ENCODE results near the gene CRELD2. TPM values are rescaled to one million over a fixed set of nuclear protein-coding genes. Genes with fewer than 3 reads are reported as not detected.

Gene CRELD2
- total RNA-seq, 1 donor from 2014 or later, result 44.3 TPM

- Mint-ChIP-seq H3K27me3 (ENCODE audit: low read depth) (no peaks in the 10 kb centered on the region), H3K4me3 (ENCODE audit: unreplicated experiment) (peak overlapping the region; percentile 63), H3K4me1 (ENCODE audit: low read depth) (peaks cover 10% of the 10 kb centered on the region), H3K9me3 (ENCODE audit: low read depth) (no peaks in the 10 kb centered on the region), H3K27ac (ENCODE audit: unreplicated experiment) (no peak overlapping the region), H3K36me3 (ENCODE audit: low read depth) (peaks cover 1% of the 10 kb centered on the region)
- DNase-seq (ENCODE audit: low spot score), result no peak
- peak; percentile 39 for TF ChIP-seq CTCF (IDR thresholded peaks at IDR 0.05)
Measured at GRCh38 chr22:49959782-49960158, 41.3 kb downstream of the CRELD2 start.

GRCh38 chr22:49960159-49961004, 41.9 kb downstream of the CRELD2 start, which contains the start of gene PIM3:
TSS of gene PIM3 (plus strand) at chr22:49960772. CDS start at chr22:49960948, 176 bp downstream.
- TF ChIP-seq CTCF (IDR thresholded peaks at IDR 0.05), result no peak
- Mint-ChIP-seq H3K9me3 (ENCODE audit: low read depth) (no peaks in the 10 kb centered on the region), H3K4me1 (ENCODE audit: low read depth) (peaks cover 7% of the 10 kb centered on the region), H3K27ac (ENCODE audit: unreplicated experiment) (peak within 1 kb of the TSS; percentile 86), H3K27me3 (ENCODE audit: low read depth) (no peaks in the 10 kb centered on the region), H3K4me3 (ENCODE audit: unreplicated experiment) (peak within 1 kb of the TSS; percentile 84), H3K36me3 (ENCODE audit: low read depth) (peaks cover 1% of the 10 kb centered on the region)
- DNase-seq (ENCODE audit: low spot score), result no peak

- H3K4me1 Mint-ChIP-seq (ENCODE audit: low read depth), result peaks cover 7% of the 10 kb centered on the region
- peak overlapping the region; percentile 84 for H3K4me3 Mint-ChIP-seq (ENCODE audit: unreplicated experiment)
- peak; percentile 86 for DNase-seq (ENCODE audit: low spot score)
- H3K9me3 Mint-ChIP-seq (ENCODE audit: low read depth), result no peaks in the 10 kb centered on the region
- peak overlapping the region; percentile 86 for H3K27ac Mint-ChIP-seq (ENCODE audit: unreplicated experiment)
- H3K36me3 Mint-ChIP-seq (ENCODE audit: low read depth), result peaks cover 1% of the 10 kb centered on the region
- TF ChIP-seq CTCF (IDR thresholded peaks at IDR 0.05), result no peak
- no peaks in the 10 kb centered on the region for H3K27me3 Mint-ChIP-seq (ENCODE audit: low read depth)
Measured at GRCh38 chr22:49961005-49961600, 42.7 kb downstream of the CRELD2 start.

GRCh38 chr22:49961601-49962011, 43.2 kb downstream of the CRELD2 start:
- Mint-ChIP-seq H3K4me1 (ENCODE audit: low read depth) (peaks cover 7% of the 10 kb centered on the region), H3K27me3 (ENCODE audit: low read depth) (no peaks in the 10 kb centered on the region), H3K27ac (ENCODE audit: unreplicated experiment) (peak overlapping the region; percentile 86), H3K9me3 (ENCODE audit: low read depth) (no peaks in the 10 kb centered on the region), H3K4me3 (ENCODE audit: unreplicated experiment) (peak overlapping the region; percentile 84), H3K36me3 (ENCODE audit: low read depth) (peaks cover 1% of the 10 kb centered on the region)
- peak; percentile 14 for TF ChIP-seq CTCF (IDR thresholded peaks at IDR 0.05)
- peak; percentile 87 for DNase-seq (ENCODE audit: low spot score)

- no peaks in the 10 kb centered on the region for H3K9me3 Mint-ChIP-seq (ENCODE audit: low read depth)
- peaks cover 8% of the 10 kb centered on the region for H3K4me1 Mint-ChIP-seq (ENCODE audit: low read depth)
- no peak for TF ChIP-seq CTCF (IDR thresholded peaks at IDR 0.05)
- H3K27me3 Mint-ChIP-seq (ENCODE audit: low read depth), result no peaks in the 10 kb centered on the region
- peaks cover 1% of the 10 kb centered on the region for H3K36me3 Mint-ChIP-seq (ENCODE audit: low read depth)
- peak overlapping the region; percentile 86 for H3K27ac Mint-ChIP-seq (ENCODE audit: unreplicated experiment)
- DNase-seq (ENCODE audit: low spot score), result peak; percentile 68
- peak overlapping the region; percentile 84 for H3K4me3 Mint-ChIP-seq (ENCODE audit: unreplicated experiment)
Measured at GRCh38 chr22:49962012-49962750, 43.7 kb downstream of the CRELD2 start.
